GM19025 (cell line): Measurements from ENCODE around the gene FAN1.

Experiments used
- ATAC-seq: cut with Tn5 transposase; IDR thresholded peaks from one replicate; pipeline ENCODE4 v1.9.1; 2021; ENCODE audit warnings: mild to moderate bottlenecking, low read depth, moderate library complexity; ENCODE audit not compliant: unreplicated experiment

FAN1 gene

GRCh38 chr15:30919877-30920550 lies 16.3 kb downstream of the FAN1 start:
- no peak for ATAC-seq

DNA sequence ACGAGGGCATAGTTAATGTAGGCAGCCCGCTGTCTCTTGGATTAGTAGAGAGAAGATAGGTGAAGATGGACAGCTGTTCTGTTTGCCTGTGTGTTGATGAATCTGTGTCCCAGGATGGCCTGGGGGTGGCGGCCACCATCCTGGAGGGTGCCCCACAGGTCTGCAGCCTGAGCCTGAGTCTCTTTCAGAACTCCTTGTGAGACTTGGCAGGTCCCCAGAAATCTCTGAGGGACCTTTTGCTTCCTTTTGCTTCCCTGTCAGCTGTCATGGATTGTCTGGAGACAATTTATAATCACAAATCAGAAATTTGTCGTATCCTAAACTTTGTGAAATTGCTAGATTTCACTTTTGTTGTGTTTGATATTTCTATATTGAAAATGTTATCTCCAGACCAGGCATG lies 17.4 kb downstream of the FAN1 start:
- ATAC-seq = no peak

GRCh38 chr15:30921781-30922479 lies 18.2 kb downstream of the FAN1 start:
- ATAC-seq = no peak

DNA sequence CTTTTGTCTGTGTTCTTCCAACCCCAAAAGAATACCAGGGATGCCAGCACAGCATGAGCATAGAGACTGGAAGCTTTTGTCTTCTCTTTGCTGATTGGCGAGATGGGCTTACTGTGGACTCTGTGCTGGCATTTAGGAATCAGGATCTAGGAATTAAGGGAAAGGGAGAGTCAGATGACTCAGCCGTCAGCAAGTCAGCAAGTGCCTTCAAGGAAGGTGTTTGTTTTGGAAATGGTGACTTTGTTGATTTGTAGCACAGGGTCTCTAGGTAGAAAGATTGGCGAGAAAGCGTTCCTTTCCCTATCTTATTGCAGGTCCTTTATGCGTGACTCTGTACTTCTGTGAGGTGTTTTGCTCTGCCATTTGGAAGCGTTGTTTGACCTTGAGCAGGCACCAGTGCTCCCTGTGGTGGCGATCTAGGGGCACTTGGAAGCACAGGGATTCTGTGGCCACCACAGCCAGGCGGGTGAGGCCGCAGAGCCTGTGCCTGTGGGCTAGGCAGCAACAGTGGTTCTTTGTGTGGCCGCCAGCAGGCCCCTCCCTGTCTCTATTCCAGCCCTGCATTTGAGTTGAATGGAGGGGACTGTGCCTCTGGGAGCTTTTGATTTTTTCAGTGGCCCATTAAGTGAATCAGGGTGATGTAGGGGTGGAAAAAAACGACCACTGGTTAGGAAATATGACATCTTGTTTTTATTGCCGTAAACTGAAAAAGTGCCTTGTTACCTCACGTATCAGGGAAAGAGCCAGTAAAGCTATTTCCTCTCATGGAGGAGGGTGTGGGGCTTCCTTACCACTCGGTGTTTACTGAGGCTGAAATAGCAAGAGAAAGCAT lies 19.0 kb downstream of the FAN1 start:
- ATAC-seq = no peak

DNA sequence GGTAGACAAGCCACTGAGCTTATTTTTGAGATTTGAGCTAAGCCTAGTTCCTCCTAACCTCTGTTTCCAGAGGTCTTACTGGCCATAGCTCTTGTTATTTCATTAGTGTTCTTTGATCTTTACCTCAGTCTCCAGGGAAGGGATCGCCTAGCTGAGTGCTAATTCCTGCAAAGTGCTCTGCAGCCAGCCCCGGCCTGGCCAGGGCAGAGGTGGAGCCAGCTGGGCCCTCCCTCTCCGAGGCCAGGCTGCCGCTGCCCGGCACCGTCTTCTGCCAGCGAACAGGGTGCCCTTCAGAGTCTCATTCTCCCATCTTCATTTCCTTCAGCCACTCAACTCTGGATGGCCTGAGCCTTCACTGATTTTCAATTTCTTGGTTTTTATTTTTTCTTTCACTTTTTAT lies 19.7 kb downstream of the FAN1 start:
- no peak for ATAC-seq

DNA sequence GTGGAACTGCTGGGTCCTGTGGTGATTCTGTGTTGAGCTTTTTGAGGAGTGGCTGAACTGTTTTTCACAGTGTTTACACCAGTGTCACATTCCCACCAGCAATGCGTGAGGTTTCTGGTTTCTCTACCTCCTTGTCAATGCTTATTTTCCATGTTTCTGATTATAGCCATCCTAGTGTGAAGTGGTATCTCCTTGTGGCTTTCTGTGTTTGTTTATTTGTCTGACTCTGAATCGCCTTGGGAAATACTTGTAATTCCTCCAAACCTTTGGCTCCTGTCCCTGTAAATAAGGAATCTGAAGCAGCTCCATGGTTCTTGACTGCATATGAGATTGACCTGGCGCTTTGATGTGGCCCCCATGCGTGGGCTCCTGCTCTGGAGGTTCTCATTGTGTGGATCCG lies 20.6 kb downstream of the FAN1 start:
- no peak for ATAC-seq

DNA sequence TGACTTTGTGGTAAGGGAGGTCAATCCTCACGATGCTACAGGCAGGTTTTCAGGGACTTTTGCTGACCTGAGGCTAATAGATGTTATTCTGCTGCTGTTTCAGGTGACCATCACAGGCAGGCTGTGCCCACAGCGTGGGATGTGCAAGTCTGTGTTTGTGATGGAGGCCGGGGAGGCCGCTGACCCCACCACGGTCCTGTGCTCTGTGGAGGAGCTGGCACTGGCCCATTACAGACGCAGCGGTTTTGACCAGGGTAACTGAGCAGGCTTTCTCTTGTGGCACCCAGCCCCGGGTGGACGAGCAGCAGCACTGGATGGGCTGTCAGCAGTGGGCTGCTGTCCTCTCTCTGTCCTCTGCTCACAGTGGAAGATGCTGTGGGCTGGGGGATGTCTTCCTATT lies 22.0 kb downstream of the FAN1 start:
- no peak for ATAC-seq

- no peak for ATAC-seq
Measured at GRCh38 chr15:30926161-30926560, 22.4 kb downstream of the FAN1 start.

DNA sequence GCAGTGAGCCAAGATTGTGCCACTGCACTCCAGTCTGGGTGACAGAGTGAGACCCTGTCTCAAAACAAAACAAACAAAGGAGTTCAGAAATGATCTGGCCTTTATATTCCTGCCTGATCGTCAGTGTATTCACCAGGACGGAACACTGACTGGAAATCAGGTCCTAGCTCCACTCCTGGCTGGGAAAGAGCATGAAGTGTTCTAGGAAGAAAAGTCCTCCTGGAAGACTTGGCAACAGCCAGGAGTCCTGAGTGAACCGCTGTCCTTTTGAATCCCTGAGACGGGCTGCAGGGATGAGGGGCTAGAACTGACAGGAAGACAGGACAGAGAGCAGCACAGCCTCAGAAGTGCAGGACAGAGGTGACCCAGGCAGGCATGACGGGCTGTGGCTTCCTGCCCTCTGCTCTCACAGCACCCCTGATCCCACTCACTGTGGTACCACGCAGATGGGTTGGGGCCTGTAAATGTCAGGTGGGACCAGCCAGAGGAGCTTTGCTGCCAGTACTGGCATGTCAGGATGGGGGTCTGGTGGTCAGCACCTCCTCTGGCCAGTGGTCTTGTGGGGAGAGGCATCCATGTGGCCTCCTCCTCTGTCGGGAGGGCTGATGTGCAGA lies 23.5 kb downstream of the FAN1 start:
- no peak for ATAC-seq

DNA sequence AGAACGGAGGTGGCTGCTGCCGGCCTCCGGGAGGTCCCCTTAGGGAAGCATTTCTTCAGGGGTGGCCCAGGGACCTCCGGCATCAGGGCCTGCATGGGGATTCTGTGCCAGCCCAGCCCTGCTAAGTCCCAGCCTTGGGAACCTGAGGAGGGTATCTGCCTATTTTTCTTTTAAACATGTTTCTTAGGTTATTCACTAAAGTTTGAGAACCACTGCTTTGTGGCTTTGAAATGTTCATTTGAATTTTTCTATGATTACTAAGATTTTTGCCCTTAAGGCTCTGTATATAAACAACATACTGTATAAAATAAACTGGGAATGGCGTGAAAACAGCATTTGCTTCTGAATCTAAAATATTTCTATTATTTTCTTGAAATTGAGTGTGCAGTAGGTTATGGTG lies 24.4 kb downstream of the FAN1 start:
- no peak for ATAC-seq

DNA sequence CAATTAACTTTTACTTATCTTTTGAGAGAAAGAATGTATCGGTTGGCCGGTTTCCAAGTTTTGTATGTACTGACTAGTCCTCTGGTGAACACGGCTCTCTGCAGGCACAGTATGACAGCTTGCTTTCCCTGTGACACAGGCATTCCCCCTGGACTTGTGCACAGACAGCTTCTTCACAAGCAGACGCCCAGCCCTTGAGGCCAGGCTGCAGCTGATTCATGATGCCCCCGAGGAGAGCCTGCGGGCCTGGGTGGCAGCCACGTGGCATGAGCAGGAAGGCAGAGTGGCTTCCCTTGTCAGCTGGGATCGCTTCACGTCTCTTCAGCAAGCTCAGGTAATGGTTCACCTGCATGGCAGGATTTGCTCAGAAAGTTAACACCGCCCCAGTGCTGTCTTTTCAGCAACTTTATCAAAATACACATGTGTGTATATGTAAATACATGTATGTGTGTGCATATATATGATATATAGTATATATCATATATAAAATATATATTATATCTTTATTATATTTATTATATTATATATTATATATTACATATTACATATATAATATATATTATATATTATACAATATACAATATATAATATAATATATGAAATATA lies 25.5 kb downstream of the FAN1 start:
- no peak for ATAC-seq

GRCh38 chr15:30929982-30930381 lies 26.3 kb downstream of the FAN1 start:
- no peak for ATAC-seq

DNA sequence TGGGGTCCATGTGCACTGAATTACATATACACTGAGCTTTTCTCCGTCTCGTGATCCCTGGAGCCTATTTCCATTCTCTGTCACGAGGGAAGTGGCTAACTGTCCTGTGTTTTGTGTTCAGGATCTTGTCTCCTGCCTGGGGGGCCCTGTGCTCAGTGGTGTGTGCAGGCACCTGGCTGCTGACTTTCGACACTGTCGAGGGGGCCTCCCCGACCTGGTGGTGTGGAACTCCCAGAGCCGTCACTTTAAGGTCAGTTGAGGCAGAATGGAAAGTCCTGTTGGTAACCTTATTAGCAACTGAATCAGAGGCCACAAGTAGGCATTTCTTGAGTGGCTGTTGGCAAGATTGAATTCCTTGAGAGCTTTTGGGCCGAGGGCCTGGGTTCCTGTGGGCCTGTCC lies 26.7 kb downstream of the FAN1 start:
- ATAC-seq = no peak

DNA sequence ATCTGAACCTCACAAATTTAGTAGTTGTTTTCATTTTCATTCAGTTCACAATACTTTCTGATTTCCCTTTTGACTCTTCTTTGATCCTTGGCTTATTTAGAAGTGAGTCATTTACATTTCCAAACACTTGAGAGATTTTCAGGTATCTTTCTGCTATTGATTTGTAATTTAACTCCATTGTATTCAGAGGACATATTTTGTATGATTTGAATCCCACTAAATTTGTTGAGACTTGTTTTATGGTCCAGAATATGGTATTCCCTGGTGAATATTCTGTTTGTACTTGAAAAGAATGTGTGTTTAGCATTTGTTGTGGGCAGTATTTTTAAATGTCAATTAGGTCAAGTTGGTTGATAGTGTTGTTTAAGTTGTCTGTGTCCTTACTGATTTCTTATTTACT lies 29.6 kb downstream of the FAN1 start:
- no peak for ATAC-seq

GRCh38 chr15:30939161-30939560 lies 35.4 kb downstream of the FAN1 start:
- no peak for ATAC-seq

GRCh38 chr15:30940359-30940758 lies 36.6 kb downstream of the FAN1 start:
- no peak for ATAC-seq

- no peak for ATAC-seq
Measured at GRCh38 chr15:30941520-30941919, 37.8 kb downstream of the FAN1 start.

- no peak for ATAC-seq
Measured at GRCh38 chr15:30943654-30944335, 40.1 kb downstream of the FAN1 start.

- ATAC-seq = no peak
Measured at GRCh38 chr15:30953183-30953582, 49.5 kb downstream of the FAN1 start.

GRCh38 chr15:30953731-30954378 lies 50.1 kb downstream of the FAN1 start:
- ATAC-seq = no peak
